Activated CD4-positive, alpha-beta T cell treated with anti-CD3 and anti-CD28 coated beads for 36 hours (primary cell): ENCODE data around the gene NUMBL. TPM values are rescaled to one million over a fixed set of nuclear protein-coding genes. Genes with fewer than 3 reads are reported as not detected.
A peak's percentile ranks its signal among the peaks of the same experiment; 100 is the strongest.
"Not testable (repeated sequence)": the region's sequence is repeated elsewhere in the genome, so short reads cannot be mapped to it uniquely, and the experiment has no call there.

Experiments used
- ATAC-seq: fragments of 200-7000 bp; cut with Tn5 transposase; one replicate; pipeline ENCODE4 v1.10.0; 2021; ENCODE audit warnings: mild to moderate bottlenecking, moderate library complexity
- CTCF ChIA-PET: fragments of 350-600 bp; sonication (Branson Sonifier 250); formaldehyde crosslinking; loops from one replicate; lab custom pipeline; 2021; ENCODE audit warnings: antibody characterized with exemption; lab: Charles Lee
- POLR2A ChIA-PET: fragments of 350-600 bp; sonication (Branson Sonifier 250); formaldehyde crosslinking; loops from one replicate; lab custom pipeline; 2021; ENCODE audit warnings: antibody characterized with exemption, inconsistent platforms; lab: Charles Lee
- DNase-seq: peaks from one replicate; pipeline ENCODE4 v3.0.0-alpha.2; 2020
- H3K27ac Mint-ChIP-seq: one replicate; pipeline ENCODE4 v1.8.0; 2021; ENCODE audit warnings: mixed read lengths
- H3K27me3 Mint-ChIP-seq: one replicate; pipeline ENCODE4 v1.8.0; 2021; ENCODE audit warnings: mixed read lengths
- H3K36me3 Mint-ChIP-seq: one replicate; pipeline ENCODE4 v1.8.0; 2021; ENCODE audit warnings: low read depth, mixed read lengths
- H3K4me1 Mint-ChIP-seq: one replicate; pipeline ENCODE4 v1.8.0; 2021; ENCODE audit warnings: mixed read lengths
- H3K4me3 Mint-ChIP-seq: one replicate; pipeline ENCODE4 v1.8.0; 2021; ENCODE audit warnings: mild to moderate bottlenecking, moderate library complexity, mixed read lengths
- H3K9me3 Mint-ChIP-seq: one replicate; pipeline ENCODE4 v1.8.0; 2021; ENCODE audit warnings: low read depth, mixed read lengths
- intact Hi-C, 2 experiments: fragments of 100-400 bp; cut with DNase I in 1 of 2; cut with micrococcal nuclease in 1 of 2; formaldehyde crosslinking; loops; one replicate each; pipeline versions ENCODE4 v1.14.2 to v1.15.1; 2022 to 2024; cut with DNase I, micrococcal nuclease
- total RNA-seq, 2 experiments: library from RNA; stranded (reverse); gene quantifications; one replicate each; pipeline ENCODE4 v1.2.3, GENCODE V29; 2021

Gene NUMBL
- total RNA-seq, result 10 to 100 TPM; 11.6 to 18.0 TPM

- peaks cover 5% of the 10 kb centered on the region for H3K4me1 Mint-ChIP-seq
- ChIA-PET POLR2A (interaction anchor here (1.7 kb wide), 1 partner anchor 88 kb away, joined by 4 read pairs; the partner anchor contains the start of gene RAB4B), CTCF (interaction anchor here (0.5 kb wide), 1 partner anchor 263 kb away, joined by 3 read pairs; no protein-coding TSS in a partner anchor)
- H3K9me3 Mint-ChIP-seq, result no peaks in the 10 kb centered on the region
- H3K27ac Mint-ChIP-seq, result peak within 1 kb of the TSS; percentile 87
- peaks cover 8% of the 10 kb centered on the region for H3K36me3 Mint-ChIP-seq
- peak within 1 kb of the TSS; percentile 80 for H3K4me3 Mint-ChIP-seq
- DNase-seq (no peak), ATAC-seq (no peak)
- intact Hi-C loops, result loop anchor here (1.0 to 2.0 kb wide), 15 partner anchors 26 to 405 kb away; partner anchors contain the start of genes ACTMAP (in 2 of the 2), COQ8B (in 2 of the 2), AKT2 (in 1 of the 2) and EGLN2 (in 1 of the 2)
- no peaks in the 10 kb centered on the region for H3K27me3 Mint-ChIP-seq
These were observed at the start of gene NUMBL for GRCh38 chr19:40690050-40690692. NUMBL (minus strand) TSS chr19:40690651; CDS start chr19:40690483, 168 bp downstream.

GRCh38 chr19:40739030-40739839, 48.8 kb upstream of the NUMBL start:
- intact Hi-C loops, result no loop called here
- DNase-seq (no peak), ATAC-seq (peak; percentile 72)
- CTCF ChIA-PET, result interaction anchor here (1.2 kb wide), 1 partner anchor 80 kb away, joined by 4 read pairs; no protein-coding TSS in a partner anchor
- POLR2A ChIA-PET, result no interaction called here
- Mint-ChIP-seq H3K4me3 (no peak overlapping the region), H3K27me3 (no peaks in the 10 kb centered on the region), H3K9me3 (no peaks in the 10 kb centered on the region), H3K4me1 (no peaks in the 10 kb centered on the region), H3K36me3 (peaks cover 22% of the 10 kb centered on the region), H3K27ac (no peak overlapping the region)

- CTCF ChIA-PET, result interaction anchor here (0.6 kb wide), 1 partner anchor 122 kb away, joined by 3 read pairs; no protein-coding TSS in a partner anchor
- Mint-ChIP-seq H3K4me3 (no peak overlapping the region), H3K36me3 (peaks cover 24% of the 10 kb centered on the region), H3K27me3 (no peaks in the 10 kb centered on the region), H3K9me3 (no peaks in the 10 kb centered on the region), H3K27ac (no peak overlapping the region), H3K4me1 (no peaks in the 10 kb centered on the region)
- POLR2A ChIA-PET, result no interaction called here
- intact Hi-C loops, result no loop called here
- DNase-seq (no peak), ATAC-seq (no peak)
These were observed 46.7 kb upstream of the NUMBL start for GRCh38 chr19:40737102-40737644.

GRCh38 chr19:40736661-40737060, 46.2 kb upstream of the NUMBL start:
- no peaks in the 10 kb centered on the region for H3K4me1 Mint-ChIP-seq
- CTCF ChIA-PET, result no interaction called here
- H3K27ac Mint-ChIP-seq, result no peak overlapping the region
- no peaks in the 10 kb centered on the region for H3K9me3 Mint-ChIP-seq
- POLR2A ChIA-PET, result no interaction called here
- H3K27me3 Mint-ChIP-seq, result no peaks in the 10 kb centered on the region
- no peak overlapping the region for H3K4me3 Mint-ChIP-seq
- DNase-seq, result no peak
- intact Hi-C loops, result no loop called here
- peaks cover 24% of the 10 kb centered on the region for H3K36me3 Mint-ChIP-seq
- no peak for ATAC-seq

- DNase-seq (no peak), ATAC-seq (no peak)
- CTCF ChIA-PET, result interaction anchor here (0.8 to 1.3 kb wide), 2 partner anchors 13 to 15 kb away, joined by 3 to 4 read pairs; partner anchors contain the start of gene ACTMAP
- H3K27me3 Mint-ChIP-seq, result no peaks in the 10 kb centered on the region
- no peak overlapping the region for H3K27ac Mint-ChIP-seq
- peaks cover 32% of the 10 kb centered on the region for H3K36me3 Mint-ChIP-seq
- no peak overlapping the region for H3K4me3 Mint-ChIP-seq
- POLR2A ChIA-PET, result no interaction called here
- no peaks in the 10 kb centered on the region for H3K4me1 Mint-ChIP-seq
- intact Hi-C loops, result no loop called here
- H3K9me3 Mint-ChIP-seq, result no peaks in the 10 kb centered on the region
These were observed 44.7 kb upstream of the NUMBL start for GRCh38 chr19:40735013-40735771.

- CTCF ChIA-PET, result interaction anchor here (0.7 to 1.5 kb wide), 3 partner anchors 12 to 909 kb away, joined by 3 to 4 read pairs (median 3); no protein-coding TSS in a partner anchor
- intact Hi-C loops, result no loop called here
- H3K36me3 Mint-ChIP-seq, result peaks cover 30% of the 10 kb centered on the region
These were observed 42.7 kb upstream of the NUMBL start for GRCh38 chr19:40733149-40733548.

GRCh38 chr19:40732304-40732703, 41.9 kb upstream of the NUMBL start:
- DNase-seq, H3K27me3 Mint-ChIP-seq, H3K4me1 Mint-ChIP-seq, POLR2A ChIA-PET, ATAC-seq, H3K9me3 Mint-ChIP-seq, H3K27ac Mint-ChIP-seq, H3K4me3 Mint-ChIP-seq, intact Hi-C loops: not testable (repeated sequence)
- CTCF ChIA-PET, result interaction anchor here (1.2 to 1.5 kb wide), 2 partner anchors 11 to 88 kb away, joined by 3 read pairs; no protein-coding TSS in a partner anchor
- peaks cover 29% of the 10 kb centered on the region for H3K36me3 Mint-ChIP-seq

More at GRCh38 chr19:40733149-40733548, 42.7 kb upstream of the NUMBL start:
- no peak for DNase-seq
- Mint-ChIP-seq H3K9me3 (no peaks in the 10 kb centered on the region), H3K4me1 (no peaks in the 10 kb centered on the region), H3K4me3 (no peak overlapping the region), H3K27me3 (no peaks in the 10 kb centered on the region), H3K27ac (no peak overlapping the region)
- POLR2A ChIA-PET, result no interaction called here
- ATAC-seq, result no peak

GRCh38 chr19:40730065-40730464, 39.6 kb upstream of the NUMBL start:
- H3K4me1 Mint-ChIP-seq, H3K27ac Mint-ChIP-seq, H3K9me3 Mint-ChIP-seq, ATAC-seq, intact Hi-C loops, DNase-seq, H3K27me3 Mint-ChIP-seq, H3K4me3 Mint-ChIP-seq: not testable (repeated sequence)
- peaks cover 31% of the 10 kb centered on the region for H3K36me3 Mint-ChIP-seq
- CTCF ChIA-PET, result interaction anchor here (1.0 kb wide), 1 partner anchor 67 kb away, joined by 3 read pairs; no protein-coding TSS in a partner anchor
- POLR2A ChIA-PET, result interaction anchor here (0.7 kb wide), 1 partner anchor 27 kb away, joined by 3 read pairs; no protein-coding TSS in a partner anchor

GRCh38 chr19:40726279-40726678, 35.8 kb upstream of the NUMBL start:
- ATAC-seq (no peak), DNase-seq (no peak)
- Mint-ChIP-seq H3K4me3 (no peak overlapping the region), H3K36me3 (peaks cover 38% of the 10 kb centered on the region), H3K27ac (no peak overlapping the region), H3K27me3 (no peaks in the 10 kb centered on the region), H3K9me3 (no peaks in the 10 kb centered on the region), H3K4me1 (peaks cover 25% of the 10 kb centered on the region)
- intact Hi-C loops, result no loop called here
- ChIA-PET POLR2A (no interaction called here), CTCF (no interaction called here)

GRCh38 chr19:40724855-40725254, 34.4 kb upstream of the NUMBL start:
- POLR2A ChIA-PET, result interaction anchor here (0.5 kb wide), 1 partner anchor 45 kb away, joined by 3 read pairs; no protein-coding TSS in a partner anchor
- peak overlapping the region; percentile 78 for H3K27ac Mint-ChIP-seq

More at GRCh38 chr19:40724855-40725254, 34.4 kb upstream of the NUMBL start:
- H3K27me3 Mint-ChIP-seq, result no peaks in the 10 kb centered on the region
- H3K9me3 Mint-ChIP-seq, result no peaks in the 10 kb centered on the region
- peaks cover 38% of the 10 kb centered on the region for H3K36me3 Mint-ChIP-seq
- DNase-seq (peak; percentile 29), ATAC-seq (peak; percentile 93)
- H3K4me3 Mint-ChIP-seq, result no peak overlapping the region
- intact Hi-C loops, result loop anchor here in 1 of 2 experiments (2.0 kb wide), 1 partner anchor 26 kb away; the partner anchor contains the start of genes ACTMAP and SNRPA
- CTCF ChIA-PET, result interaction anchor here (0.6 to 1.3 kb wide), 2 partner anchors 95 to 1508 kb away, joined by 3 to 5 read pairs; no protein-coding TSS in a partner anchor
- H3K4me1 Mint-ChIP-seq, result peaks cover 38% of the 10 kb centered on the region
